Activated CD8-positive, alpha-beta memory T cell treated with anti-CD3 and anti-CD28 coated beads, Interleukin-2, amount 50 U/mL, for 24 hours (primary cell): ENCODE measurements around the gene ADCY2.
"Not testable (repeated sequence)": the region's sequence is repeated elsewhere in the genome, so short reads cannot be mapped to it uniquely, and the experiment has no call there.

Experiments used
- DNase-seq: peaks from one replicate; pipeline ENCODE4 v3.0.0-alpha.2; 2020; ENCODE audit errors: extremely low read depth

Gene ADCY2

GRCh38 chr5:7395432-7395946 is 449 bp upstream of the ADCY2 start:
- DNase-seq, result no peak

GRCh38 chr5:7396713-7397454 is 946 bp downstream of the ADCY2 start:
- DNase-seq, result no peak

GRCh38 chr5:7397937-7398336 is 2.0 kb downstream of the ADCY2 start:
- DNase-seq, result no peak

GRCh38 chr5:7398596-7399280 is 2.8 kb downstream of the ADCY2 start:
- DNase-seq, result no peak

- DNase-seq, result no peak
Measured at GRCh38 chr5:7405277-7405676, 9.3 kb downstream of the ADCY2 start.

GRCh38 chr5:7410936-7411511 is 15.1 kb downstream of the ADCY2 start:
- DNase-seq, result no peak

- no peak for DNase-seq
Measured at GRCh38 chr5:7412409-7412808, 16.5 kb downstream of the ADCY2 start.

GRCh38 chr5:7415123-7415522 is 19.2 kb downstream of the ADCY2 start:
- no peak for DNase-seq

- no peak for DNase-seq
Measured at GRCh38 chr5:7415587-7416535, 19.9 kb downstream of the ADCY2 start.

GRCh38 chr5:7418276-7418675 is 22.3 kb downstream of the ADCY2 start:
- DNase-seq, result no peak

GRCh38 chr5:7419367-7419766 is 23.4 kb downstream of the ADCY2 start:
- DNase-seq, result no peak

GRCh38 chr5:7419846-7420245 is 23.9 kb downstream of the ADCY2 start:
- no peak for DNase-seq

GRCh38 chr5:7420510-7421280 is 24.8 kb downstream of the ADCY2 start:
- no peak for DNase-seq

- DNase-seq, result no peak
Measured at GRCh38 chr5:7422316-7423106, 26.6 kb downstream of the ADCY2 start.

GRCh38 chr5:7423231-7423630 is 27.3 kb downstream of the ADCY2 start:
- not testable (repeated sequence) for DNase-seq

GRCh38 chr5:7425830-7426229 is 29.9 kb downstream of the ADCY2 start:
- DNase-seq, result no peak

- DNase-seq, result no peak
Measured at GRCh38 chr5:7426284-7426683, 30.3 kb downstream of the ADCY2 start.

GRCh38 chr5:7434914-7435313 is 39.0 kb downstream of the ADCY2 start:
- DNase-seq, result no peak

- no peak for DNase-seq
Measured at GRCh38 chr5:7435503-7435902, 39.6 kb downstream of the ADCY2 start.

- no peak for DNase-seq
Measured at GRCh38 chr5:7436521-7436920, 40.6 kb downstream of the ADCY2 start.
